Neural progenitor cell (in vitro differentiated cells): Measurements from ENCODE around the gene PTGDS. TPM values are rescaled to one million over a fixed set of nuclear protein-coding genes. Genes with fewer than 3 reads are reported as not detected.

ENCODE experiments used
- DNase-seq: peaks from one replicate; pipeline ENCODE4 v3.0.0-alpha.2; 2016; ENCODE audit warnings: low spot score
- H2AFZ ChIP-seq: fragments of 200-600 bp; sonication (generic); replicated peaks from 2 replicates; pipeline ENCODE4 v1.6.1; 2016; ENCODE audit warnings: antibody characterized with exemption
- H3F3A ChIP-seq: fragments of 200-600 bp; sonication (generic); 2 replicates; pipeline ENCODE4 v1.6.1; 2016; ENCODE audit warnings: antibody characterized with exemption, low read depth
- H3K27ac ChIP-seq: fragments of 200-600 bp; sonication (generic); 2 replicates; pipeline ENCODE4 v1.5.1; 2016; ENCODE audit warnings: mild to moderate bottlenecking
- H3K27me3 ChIP-seq: fragments of 200-600 bp; sonication (generic); 2 replicates; pipeline ENCODE4 v1.6.1; 2016; ENCODE audit warnings: mild to moderate bottlenecking, moderate library complexity
- H3K36me3 ChIP-seq: fragments of 200-600 bp; sonication (generic); 2 replicates; pipeline ENCODE4 v1.5.1; 2016
- H3K4me1 ChIP-seq: fragments of 200-600 bp; sonication (generic); 2 replicates; pipeline ENCODE4 v1.6.1; 2016; ENCODE audit warnings: mixed run types
- H3K4me2 ChIP-seq: fragments of 200-600 bp; sonication (generic); 2 replicates; pipeline ENCODE4 v1.6.1; 2016
- H3K4me3 ChIP-seq: fragments of 200-600 bp; sonication (generic); 2 replicates; pipeline ENCODE4 v1.5.1; 2016
- H3K79me2 ChIP-seq: fragments of 200-600 bp; sonication (generic); 2 replicates; pipeline ENCODE4 v1.6.1; 2016; ENCODE audit warnings: low read depth
- H3K9ac ChIP-seq: fragments of 200-600 bp; sonication (generic); 2 replicates; pipeline ENCODE4 v1.6.1; 2016
- H3K9me3 ChIP-seq: fragments of 200-600 bp; sonication (generic); 2 replicates; pipeline ENCODE4 v1.5.1; 2016; ENCODE audit warnings: low read depth
- H4K20me1 ChIP-seq: fragments of 200-600 bp; sonication (generic); 2 replicates; pipeline ENCODE4 v1.6.1; 2016; ENCODE audit warnings: low read depth
- H3K27ac Mint-ChIP-seq: 3 replicates; pipeline ENCODE4 v1.8.0; 2021; ENCODE audit warnings: mixed read lengths
- H3K27me3 Mint-ChIP-seq: 2 replicates; pipeline ENCODE4 v1.8.0; 2022; ENCODE audit warnings: low read depth, mild to moderate bottlenecking, inconsistent platforms, moderate library complexity, mixed read lengths; ENCODE audit not compliant: insufficient read depth
- H3K36me3 Mint-ChIP-seq: 3 replicates; pipeline ENCODE4 v1.8.0; 2021; ENCODE audit warnings: mixed read lengths
- H3K4me1 Mint-ChIP-seq: 3 replicates; pipeline ENCODE4 v1.8.0; 2021; ENCODE audit warnings: mixed read lengths
- H3K4me3 Mint-ChIP-seq: 3 replicates; pipeline ENCODE4 v1.8.0; 2021; ENCODE audit warnings: mild to moderate bottlenecking, moderate library complexity, mixed read lengths
- H3K9me3 Mint-ChIP-seq: 3 replicates; pipeline ENCODE4 v1.8.0; 2020; ENCODE audit warnings: mixed read lengths
- CTCF ChIP-seq: fragments of 200-600 bp; sonication (generic); IDR thresholded peaks from 2 replicates; pipeline ENCODE4 v1.5.1; 2017; ENCODE audit warnings: antibody characterized with exemption, mild to moderate bottlenecking
- EZH2 ChIP-seq: fragments of 200-600 bp; sonication (generic); IDR thresholded peaks from 2 replicates; pipeline ENCODE4 v1.6.1; 2017; ENCODE audit warnings: antibody characterized with exemption, mild to moderate bottlenecking, moderate library complexity
- EZH2phosphoT487 ChIP-seq: fragments of 200-600 bp; sonication (generic); IDR thresholded peaks from 2 replicates; pipeline ENCODE4 v1.6.1; 2017; ENCODE audit warnings: antibody characterized with exemption
- total RNA-seq: library from RNA; depleted of rRNA; stranded (reverse); fragments of >200 nt; gene quantifications from 2 replicates; pipeline ENCODE4 v1.2.3, GENCODE V29; 2015; ENCODE audit warnings: low replicate concordance

PTGDS gene
- total RNA-seq, 1 donor from 2014 or later = not detected

- peaks cover 2% of the 10 kb centered on the region for H3K27me3 Mint-ChIP-seq
- H3K4me2 ChIP-seq = no peak overlapping the region
- H3K4me3 Mint-ChIP-seq = no peak overlapping the region
- no peaks in the 10 kb centered on the region for H3K4me1 Mint-ChIP-seq
- H3K27me3 ChIP-seq = no peaks in the 10 kb centered on the region
- no peaks in the 10 kb centered on the region for H3K9me3 ChIP-seq
- DNase-seq = no peak
- H3K9me3 Mint-ChIP-seq = no peaks in the 10 kb centered on the region
- TF ChIP-seq EZH2 = no peak
- H3K4me1 ChIP-seq = peaks cover 1% of the 10 kb centered on the region
- peaks cover 4% of the 10 kb centered on the region for H3F3A ChIP-seq
- peaks cover 4% of the 10 kb centered on the region for H3K36me3 Mint-ChIP-seq
- no peaks in the 10 kb centered on the region for H3K79me2 ChIP-seq
- H2AFZ ChIP-seq = no peak overlapping the region
- H3K27ac Mint-ChIP-seq = no peak overlapping the region
- no peak overlapping the region for H3K4me3 ChIP-seq
- H3K27ac ChIP-seq = no peak overlapping the region
- no peak overlapping the region for H3K9ac ChIP-seq
- H4K20me1 ChIP-seq = peaks cover 2% of the 10 kb centered on the region
- H3K36me3 ChIP-seq = no peaks in the 10 kb centered on the region
These were observed 40.6 kb downstream of the PTGDS start for GRCh38 chr9:137017791-137018497.

- H3K36me3 ChIP-seq = no peaks in the 10 kb centered on the region
- H3K27ac ChIP-seq = no peak overlapping the region
- no peak overlapping the region for H3K4me2 ChIP-seq
- no peaks in the 10 kb centered on the region for H3K9me3 ChIP-seq
- peaks cover 11% of the 10 kb centered on the region for H3K4me1 ChIP-seq
- no peak overlapping the region for H3K4me3 ChIP-seq
- Mint-ChIP-seq H3K27ac (no peak overlapping the region), H3K36me3 (peaks cover 4% of the 10 kb centered on the region), H3K4me3 (no peak overlapping the region), H3K27me3 (peaks cover 5% of the 10 kb centered on the region), H3K4me1 (no peaks in the 10 kb centered on the region), H3K9me3 (no peaks in the 10 kb centered on the region)
- H3K27me3 ChIP-seq = no peaks in the 10 kb centered on the region
- peaks cover 8% of the 10 kb centered on the region for H4K20me1 ChIP-seq
- TF ChIP-seq EZH2phosphoT487 (no peak), CTCF (no peak), EZH2 (no peak)
- no peaks in the 10 kb centered on the region for H3K79me2 ChIP-seq
- no peak overlapping the region for H3K9ac ChIP-seq
- no peak for DNase-seq
- no peak overlapping the region for H2AFZ ChIP-seq
- H3F3A ChIP-seq = peaks cover 7% of the 10 kb centered on the region
These were observed 41.7 kb downstream of the PTGDS start for GRCh38 chr9:137018761-137019559.

GRCh38 chr9:137019891-137020683 lies 42.8 kb downstream of the PTGDS start:
- H3F3A ChIP-seq = peaks cover 7% of the 10 kb centered on the region
- no peak for DNase-seq
- H4K20me1 ChIP-seq = peaks cover 8% of the 10 kb centered on the region
- H3K79me2 ChIP-seq = no peaks in the 10 kb centered on the region
- no peak for TF ChIP-seq CTCF
- no peak for TF ChIP-seq EZH2
- no peak for TF ChIP-seq EZH2phosphoT487
- H2AFZ ChIP-seq = no peak overlapping the region
- Mint-ChIP-seq H3K9me3 (no peaks in the 10 kb centered on the region), H3K36me3 (peaks cover 4% of the 10 kb centered on the region), H3K4me3 (peak overlapping the region; percentile 67), H3K27ac (no peak overlapping the region), H3K27me3 (peaks cover 5% of the 10 kb centered on the region), H3K4me1 (no peaks in the 10 kb centered on the region)
- H3K4me1 ChIP-seq = peaks cover 11% of the 10 kb centered on the region
- H3K4me2 ChIP-seq = no peak overlapping the region
- H3K36me3 ChIP-seq = no peaks in the 10 kb centered on the region
- H3K4me3 ChIP-seq = no peak overlapping the region
- H3K27me3 ChIP-seq = no peaks in the 10 kb centered on the region
- no peak overlapping the region for H3K9ac ChIP-seq
- no peaks in the 10 kb centered on the region for H3K9me3 ChIP-seq
- no peak overlapping the region for H3K27ac ChIP-seq
